NK-92 treated with Interleukin-12 subunit alpha and Interleukin-12 subunit beta, amount 100 ng/mL, for 24 hours (cell line): ENCODE data around the gene FAM117A.
A peak's percentile ranks its signal among the peaks of the same experiment; 100 is the strongest.
"Not testable (repeated sequence)": the region's sequence is repeated elsewhere in the genome, so short reads cannot be mapped to it uniquely, and the experiment has no call there.

Source experiments
- DNase-seq: peaks from one replicate; lab custom pipeline; 2025; lab: John Stamatoyannopoulos, UW

The FAM117A gene

GRCh38 chr17:49677933-49678847, 85.7 kb downstream of the FAM117A start, which contains the start of gene SPOP:
Gene SPOP, minus strand, starts transcription at chr17:49678097. Its CDS starts 55,287 bp downstream, at chr17:49622810.
- peak; percentile 99 for DNase-seq

GRCh38 chr17:49677134-49677932, 86.6 kb downstream of the FAM117A start:
- peak; percentile 97 for DNase-seq

- DNase-seq = no peak
Observed at GRCh38 chr17:49676276-49676868, 87.6 kb downstream of the FAM117A start.

- DNase-seq = no peak
Observed at GRCh38 chr17:49674507-49674906, 89.4 kb downstream of the FAM117A start.

GRCh38 chr17:49673679-49674078, 90.3 kb downstream of the FAM117A start:
- DNase-seq = not testable (repeated sequence)

- DNase-seq = no peak
Observed at GRCh38 chr17:49670641-49671040, 93.3 kb downstream of the FAM117A start.

- no peak for DNase-seq
Observed at GRCh38 chr17:49670002-49670401, 93.9 kb downstream of the FAM117A start.

- DNase-seq = no peak
Observed at GRCh38 chr17:49667854-49668253, 96.1 kb downstream of the FAM117A start.

GRCh38 chr17:49664706-49665211, 99.2 kb downstream of the FAM117A start:
- no peak for DNase-seq
